GM11168 (cell line): ENCODE results near the gene UBE2M.

Source experiments
- in situ Hi-C: fragments of 300-500 bp; cut with MboI; formaldehyde crosslinking; loops from one replicate; pipeline ENCODE4 v1.12.0; 2022; ENCODE audit warnings: low sequenced_read_pairs; ENCODE audit not compliant: unreplicated experiment

The UBE2M gene

GRCh38 chr19:58556622-58557220 lies 1.7 kb downstream of the UBE2M start:
- in situ Hi-C loops = no loop called here

GRCh38 chr19:58555920-58556621 lies 2.3 kb downstream of the UBE2M start:
- in situ Hi-C loops = no loop called here

GRCh38 chr19:58555369-58555885 lies 3.0 kb downstream of the UBE2M start:
- in situ Hi-C loops = no loop called here

GRCh38 chr19:58554494-58555368 lies 3.7 kb downstream of the UBE2M start, which contains the start of gene CHMP2A:
TSS of gene CHMP2A (minus strand) at chr19:58555105. CDS start at chr19:58554212, 893 bp downstream.
- in situ Hi-C loops = no loop called here

GRCh38 chr19:58553799-58554493 lies 4.5 kb downstream of the UBE2M start:
- in situ Hi-C loops = no loop called here

GRCh38 chr19:58552655-58553054 lies 5.8 kb downstream of the UBE2M start:
- in situ Hi-C loops = no loop called here

GRCh38 chr19:58551577-58552471 lies 6.6 kb downstream of the UBE2M start:
- in situ Hi-C loops = no loop called here

GRCh38 chr19:58551123-58551497 lies 7.3 kb downstream of the UBE2M start:
- in situ Hi-C loops = no loop called here

- in situ Hi-C loops = no loop called here
Observed at GRCh38 chr19:58550362-58551122, 7.9 kb downstream of the UBE2M start.

GRCh38 chr19:58549664-58550361 lies 8.6 kb downstream of the UBE2M start:
- in situ Hi-C loops = no loop called here

GRCh38 chr19:58548859-58549663 lies 9.3 kb downstream of the UBE2M start:
- in situ Hi-C loops = no loop called here

- in situ Hi-C loops = no loop called here
Observed at GRCh38 chr19:58547323-58548312, 10.8 kb downstream of the UBE2M start.

- in situ Hi-C loops = no loop called here
Observed at GRCh38 chr19:58546019-58546530, 12.3 kb downstream of the UBE2M start.

GRCh38 chr19:58545286-58546018 lies 13.0 kb downstream of the UBE2M start:
- in situ Hi-C loops = no loop called here
